ENCODE data around the gene SMIM45.
A peak's percentile ranks its signal among the peaks of the same experiment; 100 is the strongest.

The SMIM45 gene

GRCh38 chr22:41963453-41964111 lies 11.6 kb downstream of the SMIM45 start:
- H3K36me3 ChIP-seq (ENCODE audit: control insufficient read depth, insufficient read depth, low read length): no peaks in the 10 kb centered on the region
- 67 to 76% methylated on average over 8 to 9 of the region's 9 CpGs for WGBS, 2 experiments (ENCODE audit: insufficient coverage in 2 of 2)
- H3K9me3 ChIP-seq (ENCODE audit: control insufficient read depth, low read length): peaks cover 4% of the 10 kb centered on the region
- H3K4me1 ChIP-seq (ENCODE audit: control insufficient read depth, insufficient read depth, low read length, poor library complexity, severe bottlenecking): peaks cover 5% of the 10 kb centered on the region
- H3K27ac ChIP-seq (ENCODE audit: low read depth, low read length, severe bottlenecking): no peak overlapping the region
- no peak overlapping the region for H3K4me3 ChIP-seq (ENCODE audit: extremely low read depth, insufficient read depth, low read length, poor library complexity, severe bottlenecking)

DNA sequence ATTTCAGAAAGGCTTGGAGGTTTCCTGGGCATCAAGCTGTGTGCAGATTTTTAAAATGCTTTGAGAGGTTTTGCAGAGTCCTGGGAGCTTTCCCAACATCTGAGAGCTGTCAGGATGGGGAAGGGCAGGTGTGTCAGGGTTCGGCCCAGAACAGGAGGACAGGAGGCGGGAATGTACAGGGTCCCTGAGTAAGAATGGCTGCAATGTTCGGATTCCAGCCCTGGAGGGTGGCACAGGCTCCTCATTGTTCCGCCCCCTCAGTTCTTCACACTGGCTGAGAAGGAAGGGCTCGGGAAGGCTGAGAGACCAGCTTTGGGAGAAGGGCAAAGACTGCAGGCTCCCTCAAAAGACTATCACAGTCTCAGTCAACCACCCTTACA lies 12.2 kb downstream of the SMIM45 start:
- Histone ChIP-seq H3K36me3 (ENCODE audit: control insufficient read depth, insufficient read depth, low read length) (no peaks in the 10 kb centered on the region), H3K27ac (ENCODE audit: low read depth, low read length, severe bottlenecking) (no peak overlapping the region), H3K4me3 (ENCODE audit: extremely low read depth, insufficient read depth, low read length, poor library complexity, severe bottlenecking) (no peak overlapping the region), H3K4me1 (ENCODE audit: control insufficient read depth, insufficient read depth, low read length, poor library complexity, severe bottlenecking) (peaks cover 10% of the 10 kb centered on the region), H3K9me3 (ENCODE audit: control insufficient read depth, low read length) (peaks cover 4% of the 10 kb centered on the region)
- WGBS, 2 experiments (ENCODE audit: insufficient coverage in 2 of 2): 67 to 79% methylated on average over 4 to 5 of the region's 5 CpGs

- H3K4me3 ChIP-seq (ENCODE audit: extremely low read depth, insufficient read depth, low read length, poor library complexity, severe bottlenecking): no peak overlapping the region
- no peaks in the 10 kb centered on the region for H3K36me3 ChIP-seq (ENCODE audit: control insufficient read depth, insufficient read depth, low read length)
- peaks cover 10% of the 10 kb centered on the region for H3K4me1 ChIP-seq (ENCODE audit: control insufficient read depth, insufficient read depth, low read length, poor library complexity, severe bottlenecking)
- 100% methylated on average over 1 of the region's 2 CpGs for WGBS, 2 experiments (ENCODE audit: insufficient coverage in 2 of 2)
- H3K27ac ChIP-seq (ENCODE audit: low read depth, low read length, severe bottlenecking): peak overlapping the region; percentile 6
- peaks cover 4% of the 10 kb centered on the region for H3K9me3 ChIP-seq (ENCODE audit: control insufficient read depth, low read length)
These were observed 14.3 kb downstream of the SMIM45 start for GRCh38 chr22:41966225-41966606.

GRCh38 chr22:41966607-41967240 lies 14.8 kb downstream of the SMIM45 start:
- peaks cover 10% of the 10 kb centered on the region for H3K4me1 ChIP-seq (ENCODE audit: control insufficient read depth, insufficient read depth, low read length, poor library complexity, severe bottlenecking)
- peaks cover 4% of the 10 kb centered on the region for H3K9me3 ChIP-seq (ENCODE audit: control insufficient read depth, low read length)
- peak overlapping the region; percentile 6 for H3K27ac ChIP-seq (ENCODE audit: low read depth, low read length, severe bottlenecking)
- 58 to 60% methylated on average over 5 to 6 of the region's 8 CpGs for WGBS, 2 experiments (ENCODE audit: insufficient coverage in 2 of 2)
- no peak overlapping the region for H3K4me3 ChIP-seq (ENCODE audit: extremely low read depth, insufficient read depth, low read length, poor library complexity, severe bottlenecking)
- no peaks in the 10 kb centered on the region for H3K36me3 ChIP-seq (ENCODE audit: control insufficient read depth, insufficient read depth, low read length)

DNA sequence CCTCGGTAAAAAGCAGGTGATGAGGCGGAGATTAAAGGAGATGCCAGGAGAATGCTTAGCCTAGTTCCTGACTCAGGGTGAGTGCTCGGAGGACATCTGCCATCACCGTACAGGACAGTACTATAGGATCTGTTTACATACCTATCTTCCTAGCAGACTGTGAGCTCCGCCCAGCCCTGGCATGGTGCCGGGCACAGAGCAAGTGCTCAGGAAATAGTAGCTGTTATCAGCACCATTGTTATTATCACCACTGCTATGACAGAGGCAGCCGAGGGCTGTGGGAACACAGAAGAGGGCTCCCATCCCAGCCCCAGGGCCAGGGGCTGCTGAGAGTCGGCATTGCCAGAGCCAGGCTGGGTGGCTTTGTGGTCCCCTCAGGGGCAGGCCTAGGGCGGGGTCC lies 16.7 kb downstream of the SMIM45 start:
- WGBS, 2 experiments (ENCODE audit: insufficient coverage in 2 of 2): 79 to 82% methylated on average over 6 to 9 of the region's 9 CpGs
- Histone ChIP-seq H3K4me3 (ENCODE audit: extremely low read depth, insufficient read depth, low read length, poor library complexity, severe bottlenecking) (no peak overlapping the region), H3K4me1 (ENCODE audit: control insufficient read depth, insufficient read depth, low read length, poor library complexity, severe bottlenecking) (peaks cover 10% of the 10 kb centered on the region), H3K27ac (ENCODE audit: low read depth, low read length, severe bottlenecking) (no peak overlapping the region), H3K9me3 (ENCODE audit: control insufficient read depth, low read length) (peaks cover 4% of the 10 kb centered on the region), H3K36me3 (ENCODE audit: control insufficient read depth, insufficient read depth, low read length) (no peaks in the 10 kb centered on the region)

- peaks cover 4% of the 10 kb centered on the region for H3K9me3 ChIP-seq (ENCODE audit: control insufficient read depth, low read length)
- no peaks in the 10 kb centered on the region for H3K36me3 ChIP-seq (ENCODE audit: control insufficient read depth, insufficient read depth, low read length)
- WGBS, 2 experiments (ENCODE audit: insufficient coverage in 2 of 2): 57 to 87% methylated on average over 3 to 5 of the region's 8 CpGs
These were observed 17.2 kb downstream of the SMIM45 start, which contains the start of gene SEPTIN3 for GRCh38 chr22:41969110-41969646. TSS of gene SEPTIN3 (plus strand) at chr22:41969443. CDS start at chr22:41971493, 2,050 bp downstream.

DNA sequence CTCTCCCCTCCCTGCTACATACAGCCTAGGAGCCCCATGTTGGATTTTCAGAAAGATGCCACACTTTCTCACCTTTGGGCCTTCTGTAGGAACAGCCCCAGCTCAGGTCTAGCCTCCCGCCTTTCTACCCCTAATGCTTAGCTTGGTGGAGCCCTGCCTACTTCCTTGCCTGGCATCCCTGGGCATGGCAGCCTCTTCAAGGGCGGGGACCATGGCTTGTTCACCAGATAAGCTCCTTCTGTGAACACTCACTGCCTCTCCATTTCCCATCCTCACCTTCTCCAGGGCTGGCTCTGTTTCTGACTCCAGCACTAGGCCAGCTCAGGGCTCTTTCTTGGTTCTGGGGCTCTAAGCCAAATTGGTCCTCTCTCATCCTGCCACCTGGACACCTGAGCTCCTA lies 18.7 kb downstream of the SMIM45 start:
- no peaks in the 10 kb centered on the region for H3K9me3 ChIP-seq (ENCODE audit: control insufficient read depth, low read length)
- no peaks in the 10 kb centered on the region for H3K36me3 ChIP-seq (ENCODE audit: control insufficient read depth, insufficient read depth, low read length)
- H3K27ac ChIP-seq (ENCODE audit: low read depth, low read length, severe bottlenecking): no peak overlapping the region
- no peak overlapping the region for H3K4me3 ChIP-seq (ENCODE audit: extremely low read depth, insufficient read depth, low read length, poor library complexity, severe bottlenecking)
- WGBS, 2 experiments (ENCODE audit: insufficient coverage in 2 of 2): 100% methylated on average over 2 of the region's 2 CpGs
- H3K4me1 ChIP-seq (ENCODE audit: control insufficient read depth, insufficient read depth, low read length, poor library complexity, severe bottlenecking): peaks cover 10% of the 10 kb centered on the region

More at GRCh38 chr22:41969110-41969646, 17.2 kb downstream of the SMIM45 start, which contains the start of gene SEPTIN3:
- no peak within 1 kb of the TSS for H3K27ac ChIP-seq (ENCODE audit: low read depth, low read length, severe bottlenecking)
- H3K4me3 ChIP-seq (ENCODE audit: extremely low read depth, insufficient read depth, low read length, poor library complexity, severe bottlenecking): no peak within 1 kb of the TSS
- peaks cover 10% of the 10 kb centered on the region for H3K4me1 ChIP-seq (ENCODE audit: control insufficient read depth, insufficient read depth, low read length, poor library complexity, severe bottlenecking)

GRCh38 chr22:41971431-41971830 lies 19.5 kb downstream of the SMIM45 start:
- Histone ChIP-seq H3K4me1 (ENCODE audit: control insufficient read depth, insufficient read depth, low read length, poor library complexity, severe bottlenecking) (peaks cover 12% of the 10 kb centered on the region), H3K27ac (ENCODE audit: low read depth, low read length, severe bottlenecking) (no peak overlapping the region), H3K9me3 (ENCODE audit: control insufficient read depth, low read length) (no peaks in the 10 kb centered on the region), H3K36me3 (ENCODE audit: control insufficient read depth, insufficient read depth, low read length) (no peaks in the 10 kb centered on the region), H3K4me3 (ENCODE audit: extremely low read depth, insufficient read depth, low read length, poor library complexity, severe bottlenecking) (no peak overlapping the region)
- 91 to 96% methylated on average over 4 to 9 of the region's 11 CpGs for WGBS, 2 experiments (ENCODE audit: insufficient coverage in 2 of 2)

DNA sequence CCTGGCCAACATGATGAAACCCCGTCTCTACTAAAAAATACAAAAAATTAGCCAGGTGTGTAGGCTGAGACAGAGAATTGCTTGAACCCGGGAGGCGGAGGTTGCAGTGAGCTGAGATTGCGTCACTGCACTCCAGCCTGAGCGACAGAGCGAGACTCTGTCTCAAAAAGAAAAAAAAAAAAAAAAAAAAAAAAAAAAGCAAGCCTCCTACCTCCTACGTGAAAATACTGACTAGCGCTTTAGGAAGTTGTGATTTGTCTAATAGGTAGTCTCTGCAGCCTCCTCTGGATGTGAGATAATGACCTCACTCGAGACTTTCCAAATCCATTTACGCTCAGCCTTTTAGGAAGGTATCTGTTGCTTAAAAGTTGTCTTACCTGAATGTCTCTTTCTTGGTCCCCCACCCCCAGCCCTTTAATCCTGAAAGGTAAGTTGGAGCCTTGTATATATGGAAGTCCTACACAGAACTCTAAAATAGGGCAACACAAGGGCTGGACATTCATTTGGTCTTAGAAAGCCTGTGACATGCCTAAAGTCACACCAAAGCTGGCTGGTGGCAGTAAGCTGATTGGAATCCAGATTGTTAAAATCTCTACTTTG lies 22.8 kb downstream of the SMIM45 start:
- Histone ChIP-seq H3K4me1 (ENCODE audit: control insufficient read depth, insufficient read depth, low read length, poor library complexity, severe bottlenecking) (peaks cover 5% of the 10 kb centered on the region), H3K36me3 (ENCODE audit: control insufficient read depth, insufficient read depth, low read length) (no peaks in the 10 kb centered on the region), H3K4me3 (ENCODE audit: extremely low read depth, insufficient read depth, low read length, poor library complexity, severe bottlenecking) (no peak overlapping the region), H3K27ac (ENCODE audit: low read depth, low read length, severe bottlenecking) (no peak overlapping the region), H3K9me3 (ENCODE audit: control insufficient read depth, low read length) (no peaks in the 10 kb centered on the region)
- WGBS, 2 experiments (ENCODE audit: insufficient coverage in 2 of 2): 83% methylated on average over 2 of the region's 10 CpGs; no CpG with 5 or more reads in 1 of the 2 experiments

DNA sequence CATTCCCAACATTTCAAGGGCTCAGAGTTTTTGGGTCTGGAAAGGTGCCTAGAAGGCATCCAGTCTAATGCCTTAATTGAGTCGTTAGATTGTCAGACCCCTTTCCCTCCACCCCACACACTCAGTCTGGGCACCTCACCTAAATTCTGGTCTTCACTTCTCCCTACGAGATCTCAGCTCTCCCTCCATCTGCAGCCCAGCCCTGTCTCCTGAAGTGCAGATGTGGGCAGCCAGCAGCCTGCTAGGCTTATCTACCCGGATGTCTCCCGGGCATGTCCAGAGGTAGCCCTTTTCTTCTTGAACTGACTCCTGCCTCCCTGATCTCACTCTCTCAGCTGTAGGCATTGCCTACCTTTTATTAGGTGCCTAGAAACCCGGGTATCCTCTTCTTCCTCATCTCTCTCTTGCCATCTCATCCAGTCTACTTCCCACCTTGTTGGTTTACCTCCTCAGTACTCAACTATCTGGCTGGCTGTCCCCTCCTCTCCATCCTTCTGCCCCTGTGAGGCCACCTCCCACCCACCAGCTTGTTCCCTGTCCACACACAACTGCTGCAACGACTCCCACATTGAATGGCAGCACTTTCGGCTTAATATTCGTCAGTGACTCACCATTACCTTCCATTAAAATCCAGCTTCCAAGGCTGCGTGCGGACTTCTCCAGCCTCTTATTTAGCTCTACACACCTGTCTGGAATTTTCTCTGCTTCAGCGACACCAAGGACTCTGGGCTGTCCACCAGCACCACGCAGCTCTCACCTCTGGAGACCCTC lies 23.5 kb downstream of the SMIM45 start:
- WGBS, 2 experiments (ENCODE audit: insufficient coverage in 2 of 2): 75 to 77% methylated on average over 11 to 12 of the region's 12 CpGs
- H3K4me1 ChIP-seq (ENCODE audit: control insufficient read depth, insufficient read depth, low read length, poor library complexity, severe bottlenecking): peaks cover 5% of the 10 kb centered on the region
- H3K9me3 ChIP-seq (ENCODE audit: control insufficient read depth, low read length): no peaks in the 10 kb centered on the region
- H3K27ac ChIP-seq (ENCODE audit: low read depth, low read length, severe bottlenecking): no peak overlapping the region
- H3K36me3 ChIP-seq (ENCODE audit: control insufficient read depth, insufficient read depth, low read length): no peaks in the 10 kb centered on the region
- no peak overlapping the region for H3K4me3 ChIP-seq (ENCODE audit: extremely low read depth, insufficient read depth, low read length, poor library complexity, severe bottlenecking)

All from mesodermal cell (in vitro differentiated cells).